ENCODE measurements around the gene LHFPL2.

Gene LHFPL2

DNA sequence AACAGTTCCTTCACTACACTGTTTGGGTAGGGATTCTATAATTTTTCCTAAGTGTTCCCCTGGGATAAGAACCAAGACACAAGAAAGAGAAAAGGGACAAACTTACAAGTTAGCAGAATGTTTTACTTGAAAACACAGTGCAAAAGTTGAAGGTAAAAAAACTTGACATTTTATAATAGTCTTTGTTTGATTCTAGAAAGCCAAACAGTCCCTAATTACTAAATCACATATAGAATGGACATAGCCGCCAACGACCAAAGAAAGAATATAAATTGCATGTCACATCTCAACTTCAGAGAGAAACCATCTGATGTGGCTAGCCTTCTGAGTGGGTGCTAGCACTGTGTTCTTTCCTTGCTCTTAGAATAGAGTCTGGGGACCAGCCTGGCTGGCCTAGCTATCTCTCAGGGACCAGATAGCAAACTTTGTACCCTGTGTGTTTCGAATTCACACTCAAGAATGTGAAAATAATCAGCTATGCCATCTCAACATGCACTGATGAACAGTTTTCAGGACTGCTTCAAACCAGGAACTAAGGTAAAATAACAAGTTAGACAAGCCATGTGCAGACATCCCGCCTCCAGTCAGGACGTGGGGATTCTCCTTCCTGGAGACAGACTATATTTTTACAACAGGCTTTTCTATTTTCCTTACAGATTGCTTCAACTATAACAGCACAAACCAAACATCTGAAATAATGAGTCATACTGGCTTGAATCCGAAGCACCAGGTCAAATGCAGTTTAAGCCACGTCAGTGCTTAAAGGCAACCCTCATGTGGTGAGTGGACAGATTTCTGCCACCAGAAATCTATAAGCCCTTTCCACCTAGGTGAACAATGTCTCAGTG, 53.7 kb downstream of the LHFPL2 start:
- H3K4me3 ChIP-seq (ENCODE audit: low read depth, low read length), result no peak overlapping the region
- no peak for TF ChIP-seq CTCF (IDR thresholded peaks at IDR 0.05; ENCODE audit: low read depth, low read length, missing control alignments)
- DNase-seq (ENCODE audit: low read depth), result no peak

DNA sequence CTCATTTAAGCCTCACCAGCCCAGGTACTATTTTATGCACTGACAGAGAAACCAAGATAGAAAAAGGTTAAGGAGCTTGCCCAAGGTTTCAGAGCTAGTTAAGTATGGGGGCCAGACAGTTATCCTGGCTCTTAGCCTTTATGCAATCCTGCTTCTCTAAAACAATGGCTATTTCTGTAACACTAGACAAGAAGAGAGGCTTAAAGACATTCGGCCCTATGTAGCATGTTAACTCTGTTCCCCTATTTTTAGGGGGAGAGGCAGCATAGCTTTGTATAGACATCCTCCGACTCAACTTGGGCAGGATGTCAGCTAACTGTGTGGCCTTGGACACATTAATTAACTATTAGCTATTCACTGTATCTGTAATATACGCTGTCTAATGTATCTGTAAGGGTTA, 54.6 kb downstream of the LHFPL2 start:
- no peak for TF ChIP-seq CTCF (IDR thresholded peaks at IDR 0.05; ENCODE audit: low read depth, low read length, missing control alignments)
- no peak for DNase-seq (ENCODE audit: low read depth)

GRCh38 chr5:78593465-78593864, 55.1 kb downstream of the LHFPL2 start:
- DNase-seq (ENCODE audit: low read depth), result no peak
- no peak overlapping the region for H3K4me3 ChIP-seq (ENCODE audit: low read depth, low read length)
- TF ChIP-seq CTCF (IDR thresholded peaks at IDR 0.05; ENCODE audit: low read depth, low read length, missing control alignments), result no peak

More for the DNA sequence above, 54.6 kb downstream of the LHFPL2 start:
- H3K4me3 ChIP-seq (ENCODE audit: low read depth, low read length), result no peak overlapping the region

DNA sequence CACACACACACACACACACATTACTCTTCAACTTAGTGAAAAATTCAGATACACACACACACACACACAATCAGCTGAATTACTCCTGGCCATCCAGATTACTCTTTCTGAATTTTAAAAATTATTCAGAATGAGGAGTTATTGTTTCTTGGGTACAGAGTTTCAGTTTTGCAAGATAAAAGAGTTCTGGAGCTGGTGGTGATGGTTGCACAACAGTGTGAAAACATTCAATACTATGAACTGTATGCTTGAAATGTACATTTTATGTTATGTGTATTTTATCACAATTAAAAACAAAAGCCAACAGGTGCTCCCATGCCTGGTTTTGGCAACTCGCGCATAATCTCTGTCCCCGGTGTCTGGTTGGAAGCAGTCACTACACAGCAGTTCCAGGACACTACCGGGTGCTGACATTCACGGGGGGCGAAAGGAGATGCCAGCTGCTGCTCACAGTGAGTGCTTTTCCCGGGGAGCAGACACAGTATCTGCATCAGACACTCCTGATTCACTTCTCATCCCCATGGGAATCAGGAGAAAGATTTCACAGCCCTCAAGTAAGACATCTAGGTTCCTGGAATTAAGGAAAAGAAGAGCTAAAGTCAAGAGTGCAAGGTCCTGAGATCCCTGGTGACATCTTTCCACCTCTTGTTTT, 55.7 kb downstream of the LHFPL2 start:
- H3K4me3 ChIP-seq (ENCODE audit: low read depth, low read length), result no peak overlapping the region
- TF ChIP-seq CTCF (IDR thresholded peaks at IDR 0.05; ENCODE audit: low read depth, low read length, missing control alignments), result no peak
- DNase-seq (ENCODE audit: low read depth), result no peak

- no peak for TF ChIP-seq CTCF (IDR thresholded peaks at IDR 0.05; ENCODE audit: low read depth, low read length, missing control alignments)
- H3K4me3 ChIP-seq (ENCODE audit: low read depth, low read length), result no peak overlapping the region
- peak; percentile 49 for DNase-seq (ENCODE audit: low read depth)
Observed at GRCh38 chr5:78591972-78592700, 56.4 kb downstream of the LHFPL2 start.

GRCh38 chr5:78591138-78591612, 57.4 kb downstream of the LHFPL2 start:
- no peak overlapping the region for H3K4me3 ChIP-seq (ENCODE audit: low read depth, low read length)
- no peak for TF ChIP-seq CTCF (IDR thresholded peaks at IDR 0.05; ENCODE audit: low read depth, low read length, missing control alignments)
- DNase-seq (ENCODE audit: low read depth), result no peak

Measured in GM12864 (cell line).